ENCODE data around the gene RPS6KA5.

Gene RPS6KA5

DNA sequence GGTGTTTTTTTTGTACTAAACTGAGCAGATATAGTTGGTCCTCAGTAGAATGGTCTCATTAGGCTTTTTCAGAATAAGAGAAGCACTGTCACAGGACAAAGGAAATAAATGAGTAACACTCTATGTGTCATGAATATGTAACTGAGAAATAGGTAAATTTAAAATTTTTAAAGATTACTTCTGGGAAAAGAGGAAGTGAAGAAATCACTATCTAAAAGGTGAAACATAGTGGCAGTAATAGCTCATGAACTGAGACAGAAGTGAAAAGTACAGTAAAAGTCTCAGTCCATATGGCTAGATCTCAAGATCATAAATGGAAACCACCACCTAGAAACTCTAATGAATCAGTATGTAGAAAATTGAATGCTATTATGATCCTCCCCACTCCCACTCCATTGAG lies 154.9 kb downstream of the RPS6KA5 start:
- DNase-seq = no peak
- TF ChIP-seq CTCF (IDR thresholded peaks at IDR 0.05; ENCODE audit: low read depth, low read length) = no peak
- Histone ChIP-seq H3K27ac (no peak overlapping the region), H3K27me3 (ENCODE audit: insufficient read depth, low read depth, severe bottlenecking) (no peaks in the 10 kb centered on the region), H3K4me3 (ENCODE audit: low read depth, low read length) (no peak overlapping the region), H3K9me3 (ENCODE audit: severe bottlenecking) (no peaks in the 10 kb centered on the region), H3K36me3 (no peaks in the 10 kb centered on the region)

DNA sequence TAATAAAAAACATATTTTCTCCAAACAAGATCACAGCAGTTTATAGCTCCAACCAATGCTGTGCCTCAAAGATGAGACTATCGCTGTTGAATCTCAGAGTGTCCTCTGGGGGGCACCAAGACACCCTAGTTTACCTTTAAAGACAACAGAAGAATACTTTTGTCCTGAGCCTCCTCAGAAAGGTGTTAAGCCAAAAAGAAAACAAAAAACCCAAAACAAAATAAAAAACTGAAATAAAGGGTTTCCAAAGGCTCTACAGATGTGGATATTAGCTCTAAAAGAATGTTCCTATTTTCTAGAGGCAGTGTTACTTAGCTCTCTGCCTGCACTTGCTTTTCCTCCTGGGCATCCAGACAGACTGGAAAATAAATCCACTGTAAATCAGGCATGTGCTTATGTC lies 157.3 kb downstream of the RPS6KA5 start:
- peak; percentile 47 for TF ChIP-seq CTCF (IDR thresholded peaks at IDR 0.05; ENCODE audit: low read depth, low read length)
- peak; percentile 37 for DNase-seq
- H3K9me3 ChIP-seq (ENCODE audit: severe bottlenecking) = no peaks in the 10 kb centered on the region
- no peak overlapping the region for H3K4me3 ChIP-seq (ENCODE audit: low read depth, low read length)
- no peak overlapping the region for H3K27ac ChIP-seq
- H3K27me3 ChIP-seq (ENCODE audit: insufficient read depth, low read depth, severe bottlenecking) = no peaks in the 10 kb centered on the region
- H3K36me3 ChIP-seq = peaks cover 3% of the 10 kb centered on the region

GRCh38 chr14:90900476-90901083 lies 159.9 kb downstream of the RPS6KA5 start:
- H3K9me3 ChIP-seq (ENCODE audit: severe bottlenecking) = no peaks in the 10 kb centered on the region
- DNase-seq = no peak
- H3K27ac ChIP-seq = no peak overlapping the region
- peaks cover 10% of the 10 kb centered on the region for H3K36me3 ChIP-seq
- no peak for TF ChIP-seq CTCF (IDR thresholded peaks at IDR 0.05; ENCODE audit: low read depth, low read length)
- H3K27me3 ChIP-seq (ENCODE audit: insufficient read depth, low read depth, severe bottlenecking) = no peaks in the 10 kb centered on the region
- H3K4me3 ChIP-seq (ENCODE audit: low read depth, low read length) = no peak overlapping the region

DNA sequence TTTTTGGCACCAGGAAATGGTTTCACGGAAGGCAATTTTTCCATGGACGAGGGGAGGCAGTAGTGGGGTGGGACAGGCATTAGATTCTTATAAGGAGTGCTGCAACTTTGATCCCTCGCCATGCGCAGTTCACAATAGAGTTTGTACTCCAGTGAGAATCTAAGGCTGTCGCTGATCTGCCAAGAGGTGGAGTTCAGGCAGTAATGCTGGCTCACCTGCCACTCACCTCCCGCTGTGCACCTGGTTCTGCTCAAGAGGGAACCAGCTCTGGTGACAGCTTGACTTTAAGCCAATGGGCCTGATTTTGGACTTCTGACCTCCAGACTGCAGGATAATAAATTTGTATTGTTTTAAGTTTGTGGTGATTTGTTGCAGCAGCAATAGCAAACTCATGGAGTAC lies 163.4 kb downstream of the RPS6KA5 start:
- Histone ChIP-seq H3K4me3 (ENCODE audit: low read depth, low read length) (no peak overlapping the region), H3K36me3 (peaks cover 10% of the 10 kb centered on the region), H3K27ac (no peak overlapping the region), H3K9me3 (ENCODE audit: severe bottlenecking) (no peaks in the 10 kb centered on the region), H3K27me3 (ENCODE audit: insufficient read depth, low read depth, severe bottlenecking) (no peaks in the 10 kb centered on the region)
- no peak for TF ChIP-seq CTCF (IDR thresholded peaks at IDR 0.05; ENCODE audit: low read depth, low read length)
- no peak for DNase-seq

GRCh38 chr14:90894241-90894640 lies 166.2 kb downstream of the RPS6KA5 start:
- H3K27ac ChIP-seq = no peak overlapping the region
- no peak overlapping the region for H3K4me3 ChIP-seq (ENCODE audit: low read depth, low read length)
- TF ChIP-seq CTCF (IDR thresholded peaks at IDR 0.05; ENCODE audit: low read depth, low read length) = no peak
- no peaks in the 10 kb centered on the region for H3K27me3 ChIP-seq (ENCODE audit: insufficient read depth, low read depth, severe bottlenecking)
- no peaks in the 10 kb centered on the region for H3K9me3 ChIP-seq (ENCODE audit: severe bottlenecking)
- DNase-seq = no peak
- peaks cover 10% of the 10 kb centered on the region for H3K36me3 ChIP-seq

DNA sequence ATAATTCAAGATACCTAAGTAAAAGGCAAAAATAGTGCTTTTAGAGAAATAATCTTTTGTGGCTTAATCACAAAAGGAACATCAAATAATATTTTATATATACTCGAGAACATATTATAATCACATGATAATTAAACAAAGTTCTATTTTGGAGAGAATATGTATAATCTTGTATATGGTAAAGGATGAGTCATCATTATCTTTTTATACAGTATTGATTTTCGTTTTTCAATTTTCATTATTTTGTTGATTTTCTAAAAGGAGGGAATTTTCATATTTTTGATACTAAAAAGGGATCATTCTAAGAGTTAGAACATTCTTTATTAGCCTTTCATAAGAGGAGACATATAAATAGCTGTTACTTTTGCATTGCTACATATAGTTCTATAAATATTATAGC lies 166.9 kb downstream of the RPS6KA5 start:
- no peak for TF ChIP-seq CTCF (IDR thresholded peaks at IDR 0.05; ENCODE audit: low read depth, low read length)
- no peak for DNase-seq
- Histone ChIP-seq H3K27ac (no peak overlapping the region), H3K9me3 (ENCODE audit: severe bottlenecking) (no peaks in the 10 kb centered on the region), H3K27me3 (ENCODE audit: insufficient read depth, low read depth, severe bottlenecking) (no peaks in the 10 kb centered on the region), H3K36me3 (peaks cover 10% of the 10 kb centered on the region), H3K4me3 (ENCODE audit: low read depth, low read length) (no peak overlapping the region)

Measured in WERI-Rb-1 (cell line).